GM19455 (cell line): ENCODE measurements around the gene HADHA.
A peak's percentile ranks its signal among the peaks of the same experiment; 100 is the strongest.

ENCODE experiments used
- ATAC-seq: cut with Tn5 transposase; IDR thresholded peaks from one replicate; pipeline ENCODE4 v1.9.1; 2021; ENCODE audit not compliant: unreplicated experiment

HADHA gene

DNA sequence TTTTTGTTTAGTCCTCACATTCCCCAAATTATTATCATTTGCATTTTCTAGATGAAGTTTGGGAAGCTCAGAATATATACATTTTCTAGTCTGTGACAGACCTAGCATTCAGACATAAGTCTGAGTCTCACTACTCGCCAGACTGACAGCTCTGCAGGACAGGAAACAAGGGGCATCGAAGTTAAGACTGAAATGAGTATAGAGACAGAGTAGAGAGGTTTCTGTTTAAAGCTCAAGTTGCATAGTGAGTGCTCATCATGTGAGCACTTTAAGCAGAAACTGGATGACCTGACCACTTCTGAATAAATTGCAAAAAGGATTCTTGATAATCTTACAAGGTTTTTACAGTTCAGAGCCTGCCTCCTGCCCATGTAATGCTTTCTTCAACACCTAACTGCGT is 1.4 kb upstream of the HADHA start:
- ATAC-seq: peak; percentile 37

DNA sequence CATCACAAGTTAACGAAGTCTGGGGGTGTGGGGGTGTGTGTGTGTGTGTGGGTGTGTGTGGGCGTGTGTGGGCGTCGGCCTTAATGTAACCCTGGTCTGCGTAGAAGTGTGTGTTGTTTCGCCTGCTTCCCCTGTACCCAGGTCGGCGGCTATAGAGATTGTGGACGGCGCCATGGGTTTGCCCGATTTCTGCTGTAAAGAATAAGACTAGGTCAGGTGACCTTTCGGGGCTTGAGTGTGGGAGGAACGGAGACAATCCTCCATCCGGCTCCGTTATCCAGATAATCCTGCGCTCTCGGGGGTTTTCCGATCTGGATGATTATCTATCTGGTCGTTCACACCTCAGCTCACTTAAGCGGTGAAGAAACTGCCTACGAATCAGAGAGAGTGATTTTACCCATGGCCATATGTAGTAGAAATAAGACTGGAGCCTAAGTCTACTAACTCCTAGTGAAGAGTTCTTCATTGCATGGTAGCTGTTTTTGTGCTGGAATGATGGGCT is 850 bp upstream of the HADHA start:
- ATAC-seq: peak; percentile 5

DNA sequence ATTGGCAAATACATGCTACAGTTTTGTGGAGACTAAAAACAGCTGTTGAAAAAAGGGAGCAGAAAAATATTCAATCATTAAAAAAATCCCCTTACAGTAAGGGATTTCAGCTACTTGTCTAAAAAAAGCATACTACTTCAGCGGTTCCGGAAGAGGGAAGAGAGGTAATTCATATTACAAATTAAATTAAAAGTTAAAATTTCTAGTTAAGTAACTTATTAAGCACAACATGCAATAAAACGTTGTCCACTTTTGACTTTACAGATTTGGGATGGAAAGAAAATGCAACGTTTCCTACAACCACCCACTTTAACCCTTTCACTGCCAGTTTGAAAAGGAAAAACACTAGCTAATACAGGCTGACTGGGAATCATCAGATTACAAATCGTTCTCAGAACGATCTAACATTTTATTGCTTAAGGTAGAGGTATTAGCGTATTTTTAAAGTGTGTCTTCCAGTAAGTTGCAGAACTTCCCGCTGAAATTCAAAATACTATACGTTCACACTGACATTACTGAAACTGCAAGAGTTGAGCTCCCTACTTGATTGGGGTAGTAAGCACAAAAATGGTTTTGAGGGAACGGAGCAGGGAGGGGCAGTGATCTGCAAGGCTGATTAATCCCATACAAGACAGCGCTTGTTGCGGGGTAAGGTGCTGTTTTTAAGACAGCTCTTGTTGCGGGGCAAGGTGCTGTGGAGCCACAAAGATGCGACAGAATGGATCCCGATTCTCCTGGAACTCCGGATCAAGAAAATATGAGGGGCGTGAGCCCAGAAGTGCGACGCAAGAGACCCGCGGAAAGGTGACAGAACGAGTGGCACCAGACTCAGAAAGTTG is 743 bp downstream of the HADHA start:
- no peak for ATAC-seq

DNA sequence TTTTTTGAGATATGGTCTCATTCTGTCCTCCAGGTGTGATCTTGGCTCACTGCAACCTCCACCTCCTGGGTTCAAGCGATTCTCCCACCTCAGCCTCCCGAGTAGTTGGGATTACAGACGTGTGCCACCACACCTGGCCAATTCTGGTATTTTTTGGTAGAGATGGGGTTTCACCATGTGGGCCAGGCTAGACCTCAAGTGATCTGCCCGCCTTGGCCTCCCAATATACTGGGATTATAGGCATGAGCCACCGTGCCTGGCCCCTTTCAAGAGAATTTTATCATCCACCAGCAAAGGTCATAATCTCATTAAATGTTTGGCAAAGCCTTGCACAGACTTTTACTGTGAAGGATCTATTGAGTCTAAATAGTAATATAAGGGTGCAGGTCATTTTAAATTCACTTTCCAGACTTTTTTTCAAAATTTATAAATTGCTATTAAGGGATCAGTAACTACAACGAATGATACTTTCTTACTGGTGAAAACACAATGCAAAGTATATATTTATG is 2.5 kb downstream of the HADHA start:
- no peak for ATAC-seq

DNA sequence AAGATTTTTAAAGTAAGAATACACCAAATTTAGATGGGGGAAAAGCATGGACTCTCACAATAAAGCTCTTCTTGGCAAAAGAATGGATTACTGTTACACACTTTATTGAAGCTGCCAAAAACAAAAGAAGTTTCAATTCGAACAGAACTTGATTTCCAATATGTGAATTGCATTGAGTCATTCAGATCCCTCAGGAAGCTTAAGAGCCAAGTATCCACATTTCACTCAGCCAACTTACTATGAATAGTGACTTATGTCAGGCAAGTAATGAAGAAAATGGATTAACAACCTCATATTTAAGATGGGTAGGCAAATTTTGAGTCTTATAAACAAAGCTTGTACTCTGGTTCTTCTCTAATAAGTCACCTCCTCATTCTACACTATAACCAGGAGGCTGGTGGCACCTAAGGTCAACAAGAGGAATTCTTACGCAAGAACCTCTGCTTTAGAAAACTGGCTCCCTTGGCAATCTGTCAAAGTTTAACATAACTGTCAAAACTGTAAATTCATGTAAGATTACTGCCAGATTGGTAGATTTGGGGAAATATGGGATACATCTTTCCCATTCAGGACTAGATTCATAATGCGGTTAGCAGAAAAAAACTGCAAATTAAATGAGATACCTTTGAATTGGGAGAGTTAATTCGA is 6.0 kb downstream of the HADHA start:
- no peak for ATAC-seq

DNA sequence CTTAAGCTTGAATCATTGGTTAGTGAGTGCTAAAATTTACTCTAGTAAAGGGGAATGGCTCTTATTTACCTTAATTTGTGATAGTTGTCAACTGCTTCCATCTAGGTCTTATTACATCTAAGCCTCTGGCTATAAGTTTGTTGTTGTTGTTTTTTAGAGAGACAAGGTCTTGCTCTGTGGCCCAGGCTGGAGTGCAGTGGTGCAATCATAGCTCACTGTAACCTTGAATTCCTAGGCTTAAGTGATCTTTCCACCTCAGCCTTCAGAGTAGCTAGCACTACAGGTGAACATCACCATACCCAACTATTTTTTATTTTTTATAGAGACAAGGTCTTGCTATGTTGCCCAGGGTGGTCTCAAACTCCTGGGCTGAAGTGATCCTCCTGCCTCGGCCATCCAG is 6.6 kb downstream of the HADHA start:
- no peak for ATAC-seq

DNA sequence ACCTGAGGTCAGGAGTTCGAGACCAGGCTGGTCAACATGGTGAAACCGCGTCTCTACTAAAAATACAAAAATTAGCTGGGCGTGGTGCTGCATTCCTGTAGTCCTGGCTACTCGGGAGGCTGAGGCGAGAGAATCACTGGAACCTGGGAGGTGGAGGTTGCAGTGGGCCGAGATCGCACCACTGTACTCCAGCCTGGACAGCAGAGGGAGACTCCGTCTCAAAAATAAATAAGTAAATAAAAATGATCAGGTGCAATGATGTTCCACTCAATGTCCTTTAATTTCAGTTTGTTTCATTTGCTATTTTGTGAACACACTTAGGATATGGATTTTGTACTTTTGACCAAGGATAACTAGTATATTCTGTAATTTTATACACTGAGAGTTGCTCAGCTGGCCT is 9.3 kb downstream of the HADHA start:
- no peak for ATAC-seq

DNA sequence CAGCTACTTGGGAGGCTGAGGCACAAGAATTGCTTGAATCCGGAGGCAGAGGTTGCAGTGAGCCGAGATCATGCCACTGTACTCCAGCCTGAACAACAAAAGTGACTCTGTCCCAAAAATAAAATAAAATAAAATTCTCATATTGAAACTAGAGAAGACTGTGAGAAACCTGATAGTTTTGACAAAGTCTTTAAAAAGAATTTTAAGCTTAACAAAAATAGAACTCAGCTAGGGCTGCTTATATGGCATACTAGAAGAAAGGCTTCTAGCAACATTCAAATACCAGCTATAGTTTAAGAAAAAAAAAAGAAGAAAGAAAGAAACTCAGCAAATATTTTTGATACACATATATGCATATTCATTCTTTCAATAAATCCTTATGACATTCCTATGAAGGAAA is 13.6 kb downstream of the HADHA start:
- no peak for ATAC-seq

DNA sequence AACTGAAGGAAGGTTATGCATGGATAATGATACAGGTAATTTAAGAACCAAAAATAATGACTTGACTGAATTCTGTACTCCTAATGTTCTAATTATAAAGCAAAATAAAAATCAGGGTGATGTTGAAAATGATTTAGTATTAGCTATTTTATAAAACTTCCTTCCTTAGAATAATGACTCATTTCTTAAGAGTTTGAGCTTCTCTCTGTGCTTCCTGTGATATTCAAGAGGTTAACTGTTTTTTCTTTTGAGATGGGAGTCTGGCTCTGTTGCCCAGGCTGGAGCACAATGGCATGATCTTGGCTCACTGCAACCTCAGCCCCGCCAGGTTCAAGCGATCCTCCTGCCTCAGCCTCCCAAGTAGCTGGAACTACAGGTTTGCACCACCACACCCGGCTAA is 14.8 kb downstream of the HADHA start:
- ATAC-seq: no peak

DNA sequence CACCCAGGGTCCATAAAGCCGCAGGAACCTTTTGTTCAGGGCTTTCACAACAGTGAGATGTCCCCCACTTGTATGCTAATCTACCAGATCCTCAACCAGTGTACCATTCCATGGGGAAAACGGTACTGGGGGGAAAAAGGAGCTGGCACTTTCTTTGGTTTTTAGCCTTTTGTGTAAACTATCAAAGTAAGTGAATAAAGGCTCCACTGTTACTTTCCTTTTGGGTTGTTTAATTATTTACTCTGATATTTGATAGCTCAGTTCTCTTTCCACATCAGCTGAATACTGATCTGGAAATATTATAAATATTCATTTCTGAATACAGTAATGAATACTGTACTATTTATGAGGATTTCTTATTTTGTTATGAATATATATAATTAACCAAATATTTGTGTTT is 20.3 kb downstream of the HADHA start:
- ATAC-seq: no peak

DNA sequence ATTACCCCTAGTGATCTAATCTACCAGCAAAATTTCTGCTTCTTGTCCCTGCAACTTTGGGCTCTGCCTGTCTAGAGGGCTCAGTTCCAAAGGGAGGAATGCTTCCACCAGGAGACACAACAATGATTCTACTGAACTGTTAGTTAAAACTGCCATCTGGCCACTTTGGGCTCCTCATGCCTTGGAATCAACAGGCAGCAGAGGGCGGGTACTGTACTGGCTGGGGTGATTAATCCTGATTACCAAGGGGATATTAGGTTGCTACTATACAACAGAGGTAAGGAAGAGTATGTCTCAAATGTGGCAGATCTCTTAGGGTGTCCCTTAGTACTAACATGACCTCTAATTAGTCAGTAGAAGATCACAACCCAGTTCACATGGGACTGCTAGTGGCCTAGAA is 21.4 kb downstream of the HADHA start:
- no peak for ATAC-seq

DNA sequence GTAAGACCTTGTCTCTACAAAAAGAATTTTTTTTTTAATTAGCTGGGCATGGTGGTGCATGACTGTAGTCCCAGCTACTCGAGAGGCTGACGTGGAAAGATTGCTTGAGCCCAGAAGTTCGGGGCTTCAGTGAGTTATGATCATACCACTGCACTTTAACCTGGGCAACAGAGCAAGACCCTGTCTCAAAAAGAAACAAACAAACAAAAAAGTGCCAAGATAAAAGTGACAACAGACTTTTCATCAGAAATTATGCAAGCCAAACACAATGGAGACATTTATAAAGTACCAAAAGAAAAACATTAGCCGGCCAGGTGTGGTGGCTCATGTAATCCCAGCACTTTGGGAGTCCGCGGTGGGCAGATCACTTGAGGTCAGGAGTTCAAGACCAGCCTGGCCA is 26.7 kb downstream of the HADHA start:
- ATAC-seq: no peak

DNA sequence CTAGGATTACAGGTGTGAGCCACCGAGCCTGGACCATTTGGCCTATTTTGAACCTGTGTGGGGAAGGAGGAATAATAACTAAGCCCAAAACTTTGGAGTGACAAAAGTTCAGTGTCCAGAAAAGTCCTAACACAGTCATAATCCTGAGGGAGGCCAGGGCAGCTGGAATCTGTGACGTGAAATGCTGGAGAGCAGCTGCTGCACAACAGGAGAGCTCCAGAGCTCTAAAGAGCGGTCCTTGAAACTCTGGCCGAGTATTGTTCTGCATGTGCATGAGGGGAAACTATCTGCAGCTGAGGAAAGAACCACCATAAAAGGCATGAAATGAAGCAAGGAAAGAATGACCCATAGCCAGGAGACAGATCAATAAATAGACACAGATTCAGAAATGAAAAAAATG is 27.8 kb downstream of the HADHA start:
- ATAC-seq: no peak

DNA sequence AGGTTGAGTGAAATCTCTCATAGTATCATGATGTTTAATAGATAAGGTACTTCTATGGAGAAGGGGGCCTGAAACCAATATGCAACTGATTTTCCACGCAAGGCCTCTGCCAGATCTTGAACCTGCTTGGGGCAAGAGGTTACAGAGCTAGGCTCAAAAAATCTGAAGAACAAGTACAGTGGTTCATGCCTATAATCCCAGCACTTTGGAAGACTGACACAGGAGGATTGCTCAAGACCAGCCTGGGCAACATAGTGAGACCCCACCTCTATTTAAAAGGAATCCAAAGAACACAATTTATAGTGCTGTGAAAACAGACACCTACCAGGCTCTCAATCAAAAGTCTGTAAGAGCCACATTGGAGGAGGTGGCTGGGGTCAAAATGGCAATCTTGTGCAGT is 28.6 kb downstream of the HADHA start:
- ATAC-seq: no peak

DNA sequence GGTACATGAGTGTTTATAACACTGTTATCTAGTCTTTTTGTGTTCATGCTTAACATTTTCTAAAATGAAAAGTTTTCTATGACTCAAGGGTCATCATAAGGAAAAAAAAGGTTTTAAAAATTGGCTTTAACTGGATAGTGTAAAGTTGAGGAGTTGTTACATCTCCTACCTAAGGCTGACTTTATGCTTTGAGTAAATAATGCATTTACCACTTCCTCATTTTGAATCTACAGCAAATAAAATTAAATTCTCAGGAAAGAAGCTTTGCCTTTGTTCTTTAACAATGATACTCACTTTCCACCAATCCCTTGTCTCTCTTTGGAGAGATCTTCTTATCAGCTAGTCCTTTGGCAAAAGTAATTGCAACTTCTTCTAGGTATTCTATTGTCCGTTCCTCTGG is 29.7 kb downstream of the HADHA start:
- no peak for ATAC-seq

DNA sequence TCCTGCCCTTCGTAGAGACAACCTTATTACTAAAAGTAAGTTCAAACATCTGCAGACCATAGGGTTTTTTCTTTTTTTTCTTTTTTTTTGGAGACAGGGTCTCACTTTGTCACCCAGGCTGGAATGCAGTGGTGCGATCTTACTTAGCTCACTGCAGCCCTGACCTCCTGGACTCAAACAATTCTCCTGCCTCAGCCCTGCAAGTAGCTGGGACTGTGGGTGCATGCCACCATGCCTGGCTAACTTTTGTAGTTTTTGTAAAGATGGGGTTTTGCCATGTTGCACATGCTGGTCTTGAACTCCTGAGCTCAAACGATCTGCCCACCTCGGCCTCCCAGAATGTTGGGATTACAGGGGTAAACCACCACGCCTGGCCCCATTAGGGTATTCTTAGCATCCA is 32.4 kb downstream of the HADHA start:
- ATAC-seq: no peak

DNA sequence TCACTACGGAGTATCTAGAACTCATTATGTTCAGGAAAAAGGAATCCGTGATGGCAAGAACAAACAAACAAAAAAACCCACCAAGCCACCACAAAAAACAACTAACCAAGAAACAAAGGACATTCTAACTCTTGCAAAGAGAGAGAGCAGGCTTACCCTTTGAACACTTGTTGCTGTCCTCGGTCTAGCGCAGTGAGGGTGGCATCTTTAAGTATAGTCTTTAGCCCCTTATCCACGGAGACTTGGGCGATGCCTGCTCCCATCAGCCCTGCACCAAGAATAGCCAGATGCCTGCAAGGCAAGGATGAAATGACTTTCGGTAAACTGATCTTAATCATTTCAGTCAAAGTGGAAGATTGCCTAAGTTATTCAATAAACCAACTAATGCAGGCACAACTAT is 40.5 kb downstream of the HADHA start:
- no peak for ATAC-seq

DNA sequence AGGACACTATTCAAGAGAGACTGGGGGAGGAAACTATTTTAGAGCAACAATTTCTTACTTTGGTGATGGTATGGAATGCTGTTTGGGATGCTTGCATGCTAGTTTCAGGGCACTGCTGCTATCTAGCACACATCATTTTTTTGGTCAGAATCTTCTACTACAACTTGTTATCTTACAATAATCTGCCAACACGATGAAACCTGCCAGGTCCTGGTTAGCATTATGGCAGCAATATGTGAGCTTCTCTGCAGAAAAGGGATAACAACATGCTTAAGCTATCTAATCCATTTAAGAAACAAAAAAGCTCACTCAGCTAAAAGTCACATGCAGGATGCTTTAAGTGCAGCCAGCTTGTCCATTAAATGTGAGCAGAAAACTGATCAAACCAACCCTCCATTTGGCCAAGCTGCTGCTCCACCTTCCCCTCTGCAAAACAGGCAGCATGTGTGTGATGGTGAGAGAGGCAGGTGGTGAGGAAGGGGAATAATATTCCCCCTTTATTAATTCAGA is 41.4 kb downstream of the HADHA start:
- ATAC-seq: no peak

DNA sequence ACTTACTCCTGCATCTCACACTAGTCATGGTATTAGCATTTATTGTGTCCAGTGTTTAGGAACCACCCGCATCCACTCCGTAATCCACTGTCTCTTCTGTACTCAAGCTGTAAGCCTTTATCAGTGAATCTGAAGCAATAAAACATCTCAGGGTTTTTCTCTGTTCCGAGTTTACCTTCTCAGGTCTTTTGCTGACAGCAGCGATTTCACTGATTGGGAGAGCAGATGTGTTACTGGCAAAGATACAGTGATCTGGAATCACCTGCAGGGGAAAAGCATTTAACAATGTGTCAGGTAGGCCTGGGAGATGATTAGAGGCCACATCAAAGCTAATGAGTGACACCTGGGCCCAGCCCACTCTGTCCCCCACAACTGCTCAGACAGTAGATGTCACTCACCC is 46.9 kb downstream of the HADHA start:
- no peak for ATAC-seq

DNA sequence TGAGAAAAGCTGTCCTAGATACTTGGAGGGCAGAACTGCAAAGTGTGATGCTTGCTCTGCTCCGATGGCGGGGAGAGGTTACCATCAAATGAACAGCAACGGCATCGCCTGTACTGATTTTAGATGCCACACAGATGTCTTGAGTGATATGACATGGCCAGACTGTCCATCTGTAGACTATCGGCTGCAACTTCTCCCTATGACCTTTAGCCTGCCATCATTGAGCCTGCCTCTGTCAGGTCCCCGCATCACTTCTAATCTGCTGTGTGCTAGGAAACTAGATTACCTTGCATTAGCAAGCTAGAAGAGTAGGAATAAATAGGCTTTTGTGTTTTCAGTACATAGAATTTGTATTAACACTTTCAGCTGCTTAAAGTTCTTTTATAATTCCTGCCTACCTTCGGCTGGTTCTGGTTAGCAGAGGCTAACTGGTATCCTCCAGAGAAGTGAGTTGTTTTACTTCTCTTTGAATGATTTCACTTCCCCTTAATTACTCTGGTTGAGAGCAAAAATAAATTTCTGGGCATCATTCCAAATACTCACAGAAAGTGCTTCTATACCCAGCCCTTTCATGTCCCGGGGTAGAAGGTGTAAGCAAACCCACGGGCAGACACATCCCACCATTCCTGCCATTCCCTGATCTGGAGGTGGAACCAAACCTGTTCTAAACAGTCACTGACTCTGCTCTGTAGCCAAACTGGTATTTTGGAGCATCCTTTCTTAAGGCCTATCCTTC is 47.6 kb downstream of the HADHA start:
- no peak for ATAC-seq
